ENCODE results near the gene TRAPPC13. TPM values are rescaled to one million over a fixed set of nuclear protein-coding genes. Genes with fewer than 3 reads are reported as not detected.

Gene TRAPPC13
- total and polyA plus RNA-seq, 2 of the 13 experiments (the other 11 are each of a cell fraction or from before 2014, with no cell fraction given), result 8.4 to 19.6 TPM

DNA sequence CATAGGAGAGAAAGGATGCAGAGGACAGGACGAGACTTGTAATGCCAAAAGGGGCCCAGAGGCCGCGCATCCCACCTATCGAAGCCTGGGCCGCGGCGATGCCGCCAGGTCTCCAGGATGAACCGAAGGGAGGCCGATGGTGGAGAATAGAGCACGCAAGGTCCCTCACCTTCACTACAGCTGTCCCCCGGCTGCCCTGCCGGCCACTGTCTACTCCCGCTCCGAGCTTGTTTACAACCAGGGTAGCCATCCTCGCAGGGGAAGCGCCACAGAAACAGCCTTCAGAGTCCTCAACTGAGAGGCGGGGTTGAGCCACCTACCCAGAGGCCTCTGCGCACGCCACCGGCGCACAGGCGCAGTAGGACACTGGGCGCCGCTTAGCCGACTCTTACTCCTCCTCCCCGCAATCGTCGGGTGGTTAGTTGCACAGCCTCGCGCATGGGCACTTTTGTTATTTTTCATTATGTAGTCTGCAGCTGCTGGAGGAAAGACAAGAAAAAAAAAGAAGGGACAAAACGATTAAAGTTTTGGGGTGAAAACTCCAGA is 729 bp upstream of the TRAPPC13 start, which contains the start of gene TRIM23 (continued):
- 0 out of 2 replicates have a peak, but pooled peaks have one; percentile 16 for TF ChIP-seq FOSL2 (CRISPR knock-in tag; IDR thresholded peaks at IDR 0.05)
- no peak for TF ChIP-seq MED8 (CRISPR knock-in tag; IDR thresholded peaks at IDR 0.05; ENCODE audit: insufficient replicate concordance)
- TF ChIP-seq ZNF543 (CRISPR knock-in tag; IDR thresholded peaks at IDR 0.05), result peak; percentile 67; the same call in 1 of the 2 replicates
- peak; percentile 50; the same call in 1 of the 2 replicates for TF ChIP-seq HDAC1 (CRISPR knock-in tag; IDR thresholded peaks at IDR 0.05)
- TF ChIP-seq HNRNPL (IDR thresholded peaks at IDR 0.05; ENCODE audit: low read depth, low read length), result 0 out of 2 replicates have a peak, but pooled peaks have one; percentile 31
- no peak for TF ChIP-seq ZFP90 (CRISPR knock-in tag; IDR thresholded peaks at IDR 0.05; ENCODE audit: borderline replicate concordance)
- peak; percentile 85; the same call in 1 of the 2 replicates for TF ChIP-seq ZNF337 (CRISPR knock-in tag; IDR thresholded peaks at IDR 0.05; ENCODE audit: borderline replicate concordance, low read depth)
- peak; percentile 80; the same call in 1 of the 2 replicates for TF ChIP-seq ZZZ3 (CRISPR knock-in tag; IDR thresholded peaks at IDR 0.05; ENCODE audit: borderline replicate concordance)
- TF ChIP-seq ARID5B (CRISPR knock-in tag; IDR thresholded peaks at IDR 0.05), result peak; percentile 14; the same call in 1 of the 2 replicates
- TF ChIP-seq NFKB2 (CRISPR knock-in tag; IDR thresholded peaks at IDR 0.05; ENCODE audit: borderline replicate concordance), result peak; percentile 60; the same call in 1 of the 2 replicates
- TF ChIP-seq ZNF317 (CRISPR knock-in tag; IDR thresholded peaks at IDR 0.05), result 0 out of 2 replicates have a peak, but pooled peaks have one; percentile 57
- 0 out of 2 replicates have a peak, but pooled peaks have one; percentile 55 for TF ChIP-seq BORCS8-MEF2B (CRISPR knock-in tag; IDR thresholded peaks at IDR 0.05)
- no peak for TF ChIP-seq ZNF101 (CRISPR knock-in tag; IDR thresholded peaks at IDR 0.05; ENCODE audit: borderline replicate concordance, low read depth)
- no peak for TF ChIP-seq PHB2 (IDR thresholded peaks at IDR 0.05; ENCODE audit: partially characterized antibody)
- TF ChIP-seq NFYC (CRISPR knock-in tag; IDR thresholded peaks at IDR 0.05), result 0 out of 2 replicates have a peak, but pooled peaks have one; percentile 11
- TF ChIP-seq PRDM15 (CRISPR knock-in tag; IDR thresholded peaks at IDR 0.05), result no peak
- TF ChIP-seq ZNF510 (CRISPR knock-in tag; IDR thresholded peaks at IDR 0.05; ENCODE audit: low read depth), result peak; percentile 73; the same call in 1 of the 2 replicates
- TF ChIP-seq ZSCAN22 (CRISPR knock-in tag; IDR thresholded peaks at IDR 0.05), result no peak
- no peak for TF ChIP-seq CEBPB (IDR thresholded peaks at IDR 0.05; ENCODE audit: borderline replicate concordance, low read depth, low read length)
- peak; percentile 28; the same call in 1 of the 2 replicates for TF ChIP-seq ZNF607 (CRISPR knock-in tag; IDR thresholded peaks at IDR 0.05; ENCODE audit: borderline replicate concordance)
- 0 out of 2 replicates have a peak, but pooled peaks have one; percentile 3 for TF ChIP-seq ZBTB14 (CRISPR knock-in tag; IDR thresholded peaks at IDR 0.05)
- no peak for TF ChIP-seq HHEX (CRISPR knock-in tag; IDR thresholded peaks at IDR 0.05)
